ENCODE measurements around the gene MED13.

Gene MED13

GRCh38 chr17:62064791-62065563, at the start of gene MED13:
MED13 (minus strand) TSS chr17:62065278; CDS start chr17:62065205, 73 bp downstream.
- DNase-seq, result peak; percentile 59

- no peak for DNase-seq
These were observed 47.2 kb upstream of the MED13 start for GRCh38 chr17:62112229-62112628.

GRCh38 chr17:62111562-62112171, 46.6 kb upstream of the MED13 start:
- no peak for DNase-seq

GRCh38 chr17:62110923-62111484, 45.9 kb upstream of the MED13 start:
- no peak for DNase-seq

GRCh38 chr17:62109924-62110323, 44.8 kb upstream of the MED13 start:
- DNase-seq, result no peak

- peak; percentile 38 for DNase-seq
These were observed 44.4 kb upstream of the MED13 start for GRCh38 chr17:62109378-62109902.

- DNase-seq, result no peak
These were observed 40.8 kb upstream of the MED13 start for GRCh38 chr17:62105861-62106260.

GRCh38 chr17:62105357-62105756, 40.3 kb upstream of the MED13 start:
- no peak for DNase-seq

GRCh38 chr17:62101515-62101914, 36.4 kb upstream of the MED13 start:
- DNase-seq, result no peak

GRCh38 chr17:62101090-62101489, 36.0 kb upstream of the MED13 start:
- no peak for DNase-seq

GRCh38 chr17:62100055-62100454, 35.0 kb upstream of the MED13 start:
- no peak for DNase-seq

GRCh38 chr17:62099532-62099931, 34.5 kb upstream of the MED13 start:
- no peak for DNase-seq

GRCh38 chr17:62098623-62099231, 33.6 kb upstream of the MED13 start:
- no peak for DNase-seq

- no peak for DNase-seq
These were observed 31.3 kb upstream of the MED13 start for GRCh38 chr17:62096401-62096670.

GRCh38 chr17:62094175-62094574, 29.1 kb upstream of the MED13 start:
- DNase-seq, result no peak

GRCh38 chr17:62093188-62094155, 28.4 kb upstream of the MED13 start:
- DNase-seq, result no peak

GRCh38 chr17:62092784-62093183, 27.7 kb upstream of the MED13 start:
- no peak for DNase-seq

GRCh38 chr17:62091804-62092203, 26.7 kb upstream of the MED13 start:
- no peak for DNase-seq

GRCh38 chr17:62090868-62091267, 25.8 kb upstream of the MED13 start:
- no peak for DNase-seq

- no peak for DNase-seq
These were observed 25.1 kb upstream of the MED13 start for GRCh38 chr17:62090021-62090824.

GRCh38 chr17:62089334-62089733, 24.3 kb upstream of the MED13 start:
- no peak for DNase-seq

GRCh38 chr17:62086737-62087136, 21.7 kb upstream of the MED13 start:
- DNase-seq, result no peak
